Activated CD8-positive, alpha-beta memory T cell treated with anti-CD3 and anti-CD28 coated beads, Interleukin-2, amount 10 ng/mL, durations not matched to agents 7 days and 5 days (primary cell): ENCODE measurements around the gene TMCO5A. TPM values are rescaled to one million over a fixed set of nuclear protein-coding genes. Genes with fewer than 3 reads are reported as not detected.

Experiments
- ATAC-seq: fragments of 150-1000 bp; cut with Tn5 transposase; one replicate; pipeline ENCODE4 v1.10.0; 2021; ENCODE audit warnings: moderate library complexity
- CTCF ChIA-PET: fragments of 350-600 bp; sonication (Branson Sonifier 250); formaldehyde crosslinking; loops from one replicate; lab custom pipeline; 2021; ENCODE audit warnings: antibody characterized with exemption; lab: Charles Lee
- DNase-seq: peaks from one replicate; pipeline ENCODE4 v3.0.0-alpha.2; 2020
- H3K27ac Mint-ChIP-seq: one replicate; pipeline ENCODE4 v1.8.0; 2021; ENCODE audit warnings: mild to moderate bottlenecking, mixed read lengths
- H3K27me3 Mint-ChIP-seq: one replicate; pipeline ENCODE4 v1.8.0; 2021; ENCODE audit warnings: mixed read lengths
- H3K36me3 Mint-ChIP-seq: one replicate; pipeline ENCODE4 v1.8.0; 2021; ENCODE audit warnings: mild to moderate bottlenecking, mixed read lengths
- H3K4me1 Mint-ChIP-seq: one replicate; pipeline ENCODE4 v1.8.0; 2021; ENCODE audit warnings: mixed read lengths
- H3K4me3 Mint-ChIP-seq: one replicate; pipeline ENCODE4 v1.8.0; 2021; ENCODE audit warnings: mild to moderate bottlenecking, moderate library complexity, mixed read lengths
- H3K9me3 Mint-ChIP-seq: one replicate; pipeline ENCODE4 v1.8.0; 2022; ENCODE audit warnings: low read depth, mixed read lengths
- total RNA-seq, 2 experiments: library from RNA; stranded (reverse); gene quantifications; one replicate each; pipeline ENCODE4 v1.2.3, GENCODE V29; 2021

The TMCO5A gene
- total RNA-seq, result not detected

GRCh38 chr15:37934340-37934739, at the start of gene TMCO5A:
Gene TMCO5A, plus strand, starts transcription at chr15:37934640. Its CDS starts 1,684 bp downstream, at chr15:37936324.
- no peak within 1 kb of the TSS for H3K27ac Mint-ChIP-seq
- CTCF ChIA-PET, result no interaction called here
- no peaks in the 10 kb centered on the region for H3K4me1 Mint-ChIP-seq
- no peak within 1 kb of the TSS for H3K4me3 Mint-ChIP-seq
- no peak for DNase-seq
- H3K36me3 Mint-ChIP-seq, result no peaks in the 10 kb centered on the region
- no peak for ATAC-seq
- H3K27me3 Mint-ChIP-seq, result no peaks in the 10 kb centered on the region
- H3K9me3 Mint-ChIP-seq, result no peaks in the 10 kb centered on the region

- no peak for ATAC-seq
- H3K36me3 Mint-ChIP-seq, result no peaks in the 10 kb centered on the region
- CTCF ChIA-PET, result no interaction called here
Observed at GRCh38 chr15:37885651-37886050, 48.8 kb upstream of the TMCO5A start.

GRCh38 chr15:37888356-37888755, 46.1 kb upstream of the TMCO5A start:
- no peaks in the 10 kb centered on the region for H3K36me3 Mint-ChIP-seq
- H3K4me3 Mint-ChIP-seq, result no peak overlapping the region
- ATAC-seq (no peak), DNase-seq (no peak)
- H3K27ac Mint-ChIP-seq, result no peak overlapping the region
- no peaks in the 10 kb centered on the region for H3K4me1 Mint-ChIP-seq
- CTCF ChIA-PET, result no interaction called here
- H3K9me3 Mint-ChIP-seq, result no peaks in the 10 kb centered on the region
- H3K27me3 Mint-ChIP-seq, result peaks cover 3% of the 10 kb centered on the region

More at GRCh38 chr15:37885651-37886050, 48.8 kb upstream of the TMCO5A start:
- Mint-ChIP-seq H3K4me1 (no peaks in the 10 kb centered on the region), H3K27me3 (peaks cover 5% of the 10 kb centered on the region), H3K9me3 (no peaks in the 10 kb centered on the region), H3K27ac (no peak overlapping the region), H3K4me3 (no peak overlapping the region)
- no peak for DNase-seq

DNA sequence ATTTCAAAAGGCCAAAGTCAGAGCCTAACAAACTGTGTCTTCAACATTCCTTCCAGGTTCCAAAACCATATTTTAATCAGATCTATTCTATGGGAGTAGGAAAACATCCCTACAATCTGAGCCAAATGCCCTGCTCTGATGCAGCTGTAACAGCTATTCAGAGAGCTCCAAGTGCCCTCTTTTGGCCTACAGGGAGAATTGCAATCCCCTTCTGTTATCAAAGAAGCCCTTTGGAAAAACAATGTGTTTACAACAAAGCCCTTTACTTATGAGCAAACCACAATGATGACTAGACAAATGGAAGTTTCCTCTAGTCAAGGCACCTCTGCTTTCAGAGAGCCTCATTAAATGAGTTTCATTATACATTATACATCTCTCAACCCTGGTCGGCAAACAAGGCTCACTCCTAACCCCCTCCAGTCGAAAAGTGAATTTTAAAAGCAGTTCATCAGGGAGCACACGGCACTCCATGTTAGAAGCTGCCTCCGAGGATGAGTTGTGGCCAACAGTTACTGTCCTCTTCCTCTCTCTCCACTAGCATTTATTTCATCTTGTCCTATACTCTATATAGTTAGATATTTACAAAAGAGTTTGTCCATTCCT, 42.6 kb upstream of the TMCO5A start:
- no peak overlapping the region for H3K4me3 Mint-ChIP-seq
- H3K9me3 Mint-ChIP-seq, result no peaks in the 10 kb centered on the region
- no peaks in the 10 kb centered on the region for H3K4me1 Mint-ChIP-seq
- H3K27me3 Mint-ChIP-seq, result peaks cover 14% of the 10 kb centered on the region
- ATAC-seq, result no peak
- H3K27ac Mint-ChIP-seq, result no peak overlapping the region
- CTCF ChIA-PET, result interaction anchor here (1.9 kb wide), 1 partner anchor 10 kb away, joined by 6 read pairs; no protein-coding TSS in a partner anchor
- DNase-seq, result no peak
- H3K36me3 Mint-ChIP-seq, result no peaks in the 10 kb centered on the region

DNA sequence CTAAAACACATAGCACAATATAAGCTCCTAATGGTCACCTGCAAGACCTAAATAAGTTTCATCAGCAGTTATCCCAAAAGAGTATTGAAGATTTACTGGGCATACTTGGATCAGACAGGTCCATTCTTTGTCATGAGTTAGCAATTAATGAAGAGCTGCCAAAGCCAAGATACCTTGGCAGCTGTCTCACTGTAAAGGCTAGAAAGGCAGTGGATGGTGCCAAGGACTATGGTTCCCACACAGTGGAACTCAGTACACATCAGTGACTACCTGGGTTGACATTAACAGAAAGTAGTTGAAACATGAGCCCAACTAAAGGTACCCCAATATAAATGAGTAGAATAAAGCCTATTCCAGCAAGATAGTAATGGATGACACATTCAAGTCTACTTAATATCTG, 41.1 kb upstream of the TMCO5A start:
- CTCF ChIA-PET, result interaction anchor here (1.5 to 1.9 kb wide), 2 partner anchors 12 to 23 kb away, joined by 3 to 6 read pairs; no protein-coding TSS in a partner anchor
- Mint-ChIP-seq H3K9me3 (no peaks in the 10 kb centered on the region), H3K27me3 (peaks cover 11% of the 10 kb centered on the region), H3K4me3 (no peak overlapping the region), H3K36me3 (no peaks in the 10 kb centered on the region), H3K27ac (no peak overlapping the region), H3K4me1 (no peaks in the 10 kb centered on the region)
- ATAC-seq (no peak), DNase-seq (no peak)

DNA sequence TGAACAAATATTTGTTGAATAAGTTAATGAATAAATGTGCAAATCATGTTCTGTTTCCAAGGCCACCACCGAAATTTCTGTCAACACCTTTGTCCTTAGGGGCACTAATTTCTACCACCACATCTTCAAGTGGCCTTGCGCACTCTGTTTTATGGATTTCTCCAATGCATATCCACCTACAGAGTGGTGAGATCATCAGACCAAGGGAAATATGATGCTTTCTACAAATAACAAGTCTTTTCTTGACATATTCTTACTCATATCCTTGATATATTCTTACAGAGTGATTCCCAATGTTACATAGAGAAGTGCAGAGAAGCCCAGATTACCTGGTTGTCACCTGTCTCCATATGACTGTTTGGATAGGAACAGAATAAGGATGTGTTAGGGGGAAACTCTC, 36.1 kb upstream of the TMCO5A start:
- Mint-ChIP-seq H3K9me3 (no peaks in the 10 kb centered on the region), H3K27ac (no peak overlapping the region), H3K36me3 (no peaks in the 10 kb centered on the region), H3K4me1 (no peaks in the 10 kb centered on the region), H3K27me3 (peaks cover 11% of the 10 kb centered on the region), H3K4me3 (no peak overlapping the region)
- ATAC-seq (no peak), DNase-seq (no peak)
- CTCF ChIA-PET, result no interaction called here

DNA sequence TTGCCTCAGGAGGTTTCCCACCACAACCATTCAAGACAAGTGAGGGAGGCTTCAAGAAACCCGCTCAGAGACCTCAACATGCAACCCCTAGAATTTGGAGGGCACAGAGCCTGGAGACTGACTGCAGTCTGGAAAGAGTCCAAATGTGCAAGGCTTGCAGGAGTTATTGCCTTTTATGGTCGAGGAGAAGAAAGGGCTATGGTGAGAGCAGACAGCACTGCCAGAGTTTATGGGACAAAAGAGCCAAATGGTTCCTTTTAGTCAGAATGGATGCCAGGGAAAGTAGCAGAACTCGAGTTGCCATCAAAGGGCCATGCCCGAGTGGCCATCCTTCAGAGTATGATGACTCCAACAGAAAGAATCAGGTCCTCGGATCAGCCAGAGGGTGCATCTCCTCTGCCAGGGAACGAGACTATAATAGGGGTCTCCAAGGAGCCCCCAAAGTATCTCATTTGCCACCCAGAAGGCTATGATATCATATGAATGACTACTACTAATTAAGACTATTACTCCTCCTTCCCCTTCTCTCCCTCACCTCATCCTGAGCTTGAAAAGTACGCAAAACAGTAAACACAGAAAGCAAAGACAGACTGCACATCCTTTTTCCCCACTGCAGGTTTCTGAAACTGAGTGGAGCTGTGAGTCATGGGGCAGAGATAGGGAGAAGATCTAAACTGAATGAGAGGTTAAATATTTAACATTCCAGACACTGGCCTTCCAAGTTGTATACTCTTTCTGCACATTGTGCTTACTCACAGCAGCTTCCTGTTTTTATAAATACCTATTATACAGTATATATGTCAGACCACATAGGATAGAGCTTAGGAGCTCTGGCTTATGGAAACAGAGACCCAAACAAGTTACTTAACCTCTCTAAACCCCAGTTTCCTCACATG, 33.9 kb upstream of the TMCO5A start:
- H3K36me3 Mint-ChIP-seq, result no peaks in the 10 kb centered on the region
- peaks cover 9% of the 10 kb centered on the region for H3K27me3 Mint-ChIP-seq
- H3K9me3 Mint-ChIP-seq, result no peaks in the 10 kb centered on the region
- H3K4me1 Mint-ChIP-seq, result no peaks in the 10 kb centered on the region
- DNase-seq, result no peak
- ATAC-seq, result no peak
- no peak overlapping the region for H3K27ac Mint-ChIP-seq
- CTCF ChIA-PET, result no interaction called here
- no peak overlapping the region for H3K4me3 Mint-ChIP-seq

- DNase-seq, result no peak
- CTCF ChIA-PET, result no interaction called here
- Mint-ChIP-seq H3K27me3 (no peaks in the 10 kb centered on the region), H3K4me1 (peaks cover under 1% of the 10 kb centered on the region), H3K4me3 (no peak overlapping the region), H3K27ac (no peak overlapping the region), H3K36me3 (no peaks in the 10 kb centered on the region), H3K9me3 (no peaks in the 10 kb centered on the region)
- ATAC-seq, result no peak
Observed at GRCh38 chr15:37902126-37902525, 32.3 kb upstream of the TMCO5A start.

- CTCF ChIA-PET, result no interaction called here
- no peak overlapping the region for H3K27ac Mint-ChIP-seq
- H3K4me1 Mint-ChIP-seq, result peaks cover 3% of the 10 kb centered on the region
- no peaks in the 10 kb centered on the region for H3K27me3 Mint-ChIP-seq
- no peaks in the 10 kb centered on the region for H3K36me3 Mint-ChIP-seq
- no peak overlapping the region for H3K4me3 Mint-ChIP-seq
- ATAC-seq (no peak), DNase-seq (no peak)
- no peaks in the 10 kb centered on the region for H3K9me3 Mint-ChIP-seq
Observed at GRCh38 chr15:37903919-37904625, 30.4 kb upstream of the TMCO5A start.

GRCh38 chr15:37907136-37907535, 27.3 kb upstream of the TMCO5A start:
- no peak overlapping the region for H3K4me3 Mint-ChIP-seq
- H3K27ac Mint-ChIP-seq, result no peak overlapping the region
- H3K4me1 Mint-ChIP-seq, result peaks cover 3% of the 10 kb centered on the region
- peaks cover 4% of the 10 kb centered on the region for H3K27me3 Mint-ChIP-seq
- ATAC-seq (no peak), DNase-seq (no peak)
- H3K9me3 Mint-ChIP-seq, result no peaks in the 10 kb centered on the region
- H3K36me3 Mint-ChIP-seq, result no peaks in the 10 kb centered on the region
- CTCF ChIA-PET, result no interaction called here

DNA sequence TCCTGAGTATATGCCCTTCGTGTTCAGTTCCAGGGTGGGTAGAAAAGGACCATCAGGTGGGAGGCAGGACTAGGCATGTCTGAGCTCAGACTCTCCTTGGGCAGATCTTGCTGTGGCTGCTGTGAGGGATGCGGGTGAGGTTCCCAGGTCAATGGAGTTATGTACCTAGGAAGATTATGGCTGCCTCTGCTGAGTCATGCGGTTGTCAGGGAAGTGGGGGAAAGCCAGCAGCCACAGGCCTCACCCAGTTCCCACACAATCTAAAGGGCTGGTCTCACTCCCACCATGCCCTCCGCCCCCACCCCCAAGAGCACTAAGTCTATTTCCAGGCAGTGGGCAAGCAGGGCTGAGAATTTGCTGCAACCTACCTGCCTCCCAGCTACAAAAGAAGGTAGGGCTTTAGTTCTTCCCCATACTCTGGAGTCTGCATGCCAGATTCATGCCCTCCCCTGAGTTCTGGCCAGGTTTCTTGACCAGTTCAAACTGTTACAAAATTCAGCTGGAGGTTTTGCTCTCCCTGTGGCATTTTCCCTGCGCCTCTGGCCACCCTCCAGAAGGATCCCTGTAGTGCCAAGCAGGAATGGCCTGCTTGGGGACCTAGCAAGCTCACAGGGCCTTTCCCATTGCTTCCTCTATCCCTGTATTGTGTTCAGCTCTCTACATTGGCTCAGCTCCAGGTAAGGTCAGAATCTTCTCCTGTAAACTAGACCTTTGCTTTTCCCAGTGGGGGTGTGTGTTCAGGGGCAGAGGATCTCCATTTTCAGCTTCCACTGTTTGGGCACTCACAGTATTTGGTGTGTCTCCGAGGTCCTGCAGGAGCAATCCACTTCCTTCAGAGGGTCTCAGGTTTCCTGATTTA, 12.7 kb upstream of the TMCO5A start:
- CTCF ChIA-PET, result no interaction called here

GRCh38 chr15:37926136-37926535, 8.3 kb upstream of the TMCO5A start:
- no peak for ATAC-seq
- H3K27me3 Mint-ChIP-seq, result no peaks in the 10 kb centered on the region
- H3K36me3 Mint-ChIP-seq, result no peaks in the 10 kb centered on the region
- no peaks in the 10 kb centered on the region for H3K4me1 Mint-ChIP-seq
- no peak for DNase-seq
- H3K4me3 Mint-ChIP-seq, result no peak overlapping the region
- H3K9me3 Mint-ChIP-seq, result peaks cover 5% of the 10 kb centered on the region
- H3K27ac Mint-ChIP-seq, result no peak overlapping the region
- CTCF ChIA-PET, result no interaction called here

More for the DNA sequence above, 12.7 kb upstream of the TMCO5A start:
- no peaks in the 10 kb centered on the region for H3K36me3 Mint-ChIP-seq
- no peak for DNase-seq
- no peak for ATAC-seq
- H3K27me3 Mint-ChIP-seq, result no peaks in the 10 kb centered on the region
- H3K4me3 Mint-ChIP-seq, result no peak overlapping the region
- H3K27ac Mint-ChIP-seq, result no peak overlapping the region
- H3K4me1 Mint-ChIP-seq, result no peaks in the 10 kb centered on the region
- H3K9me3 Mint-ChIP-seq, result peaks cover 5% of the 10 kb centered on the region

- H3K36me3 Mint-ChIP-seq, result no peaks in the 10 kb centered on the region
- H3K9me3 Mint-ChIP-seq, result no peaks in the 10 kb centered on the region
- CTCF ChIA-PET, result no interaction called here
- ATAC-seq (no peak), DNase-seq (no peak)
- no peaks in the 10 kb centered on the region for H3K27me3 Mint-ChIP-seq
- no peaks in the 10 kb centered on the region for H3K4me1 Mint-ChIP-seq
- H3K27ac Mint-ChIP-seq, result no peak overlapping the region
- H3K4me3 Mint-ChIP-seq, result no peak overlapping the region
Observed at GRCh38 chr15:37929238-37929637, 5.2 kb upstream of the TMCO5A start.
